NB4 (cell line): ENCODE data around the gene PPM1L.

ENCODE experiments used
- DNase-seq: peaks from one replicate; pipeline ENCODE4 v3.0.0; 2010; ENCODE audit warnings: low read depth
- H3K4me3 ChIP-seq: one replicate; pipeline ENCODE4 v1.5.1; 2011; ENCODE audit warnings: mild to moderate bottlenecking, low read depth, low read length, moderate library complexity
- CTCF ChIP-seq: IDR thresholded peaks from one replicate; pipeline ENCODE4 v1.5.1; 2012; ENCODE audit warnings: low read depth, low read length
- MAX ChIP-seq: IDR thresholded peaks from 2 replicates; pipeline ENCODE4 v1.6.1; 2011; ENCODE audit warnings: low read depth, low read length
- MYC ChIP-seq: IDR thresholded peaks from 2 replicates; pipeline ENCODE4 v1.6.1; 2011; ENCODE audit warnings: low read depth, low read length
- POLR2A ChIP-seq: IDR thresholded peaks from 2 replicates; pipeline ENCODE4 v1.6.1; 2011; ENCODE audit warnings: mild to moderate bottlenecking; ENCODE audit not compliant: insufficient read length; ENCODE audit errors: extremely low read depth

PPM1L gene

GRCh38 chr3:161035711-161036110 lies 279.7 kb downstream of the PPM1L start:
- DNase-seq: peak; percentile 86
- TF ChIP-seq POLR2A: no peak
- no peak for TF ChIP-seq MYC
- TF ChIP-seq CTCF: no peak
- no peak for TF ChIP-seq MAX
- peak overlapping the region; percentile 23 for H3K4me3 ChIP-seq

- no peak for DNase-seq
- TF ChIP-seq MYC: no peak
- no peak for TF ChIP-seq MAX
- no peak for TF ChIP-seq POLR2A
- no peak for TF ChIP-seq CTCF
Measured at GRCh38 chr3:161038725-161039124, 282.7 kb downstream of the PPM1L start.

GRCh38 chr3:161042023-161042501 lies 286.0 kb downstream of the PPM1L start:
- TF ChIP-seq MYC (no peak), CTCF (no peak), MAX (no peak), POLR2A (no peak)
- no peak overlapping the region for H3K4me3 ChIP-seq
- no peak for DNase-seq

More at GRCh38 chr3:161038725-161039124, 282.7 kb downstream of the PPM1L start:
- H3K4me3 ChIP-seq: no peak overlapping the region

- TF ChIP-seq CTCF (no peak), POLR2A (no peak), MAX (no peak), MYC (no peak)
- peak; percentile 31 for DNase-seq
- no peak overlapping the region for H3K4me3 ChIP-seq
Measured at GRCh38 chr3:161043336-161044035, 287.5 kb downstream of the PPM1L start.

GRCh38 chr3:161049683-161050248 lies 293.7 kb downstream of the PPM1L start:
- TF ChIP-seq CTCF (no peak), MYC (no peak), MAX (no peak), POLR2A (no peak)
- no peak overlapping the region for H3K4me3 ChIP-seq
- no peak for DNase-seq
